ENCODE results near the gene B4GALNT4.
"Not testable (repeated sequence)": the region's sequence is repeated elsewhere in the genome, so short reads cannot be mapped to it uniquely, and the experiment has no call there.

Gene B4GALNT4

DNA sequence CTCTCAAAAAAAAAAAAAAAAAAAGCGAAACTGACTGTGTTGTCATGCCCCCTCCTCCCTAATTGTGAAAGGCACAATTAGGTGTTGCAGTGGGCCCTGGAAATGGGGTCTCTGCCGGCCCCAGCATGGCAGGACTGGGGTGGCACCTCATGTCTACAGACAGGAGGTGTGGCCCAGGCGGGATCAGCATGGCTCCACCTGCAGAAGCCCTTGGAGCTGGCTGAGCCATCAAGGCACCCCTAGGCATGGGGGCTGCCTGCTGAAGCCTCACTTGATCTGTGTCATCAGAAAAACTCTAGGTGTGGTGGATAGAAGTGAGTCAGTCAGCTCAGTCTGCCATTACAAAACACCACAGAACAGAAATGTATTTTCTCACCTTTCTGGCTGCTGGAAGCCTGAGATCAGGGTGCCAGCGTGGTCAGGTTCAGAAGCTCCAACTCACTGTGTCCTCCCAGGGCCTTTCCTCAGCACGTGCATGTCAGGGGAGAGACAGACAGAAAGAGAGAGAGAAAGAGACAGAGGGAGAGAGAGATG, 10.1 kb upstream of the B4GALNT4 start:
- peak; percentile 53 for DNase-seq

DNA sequence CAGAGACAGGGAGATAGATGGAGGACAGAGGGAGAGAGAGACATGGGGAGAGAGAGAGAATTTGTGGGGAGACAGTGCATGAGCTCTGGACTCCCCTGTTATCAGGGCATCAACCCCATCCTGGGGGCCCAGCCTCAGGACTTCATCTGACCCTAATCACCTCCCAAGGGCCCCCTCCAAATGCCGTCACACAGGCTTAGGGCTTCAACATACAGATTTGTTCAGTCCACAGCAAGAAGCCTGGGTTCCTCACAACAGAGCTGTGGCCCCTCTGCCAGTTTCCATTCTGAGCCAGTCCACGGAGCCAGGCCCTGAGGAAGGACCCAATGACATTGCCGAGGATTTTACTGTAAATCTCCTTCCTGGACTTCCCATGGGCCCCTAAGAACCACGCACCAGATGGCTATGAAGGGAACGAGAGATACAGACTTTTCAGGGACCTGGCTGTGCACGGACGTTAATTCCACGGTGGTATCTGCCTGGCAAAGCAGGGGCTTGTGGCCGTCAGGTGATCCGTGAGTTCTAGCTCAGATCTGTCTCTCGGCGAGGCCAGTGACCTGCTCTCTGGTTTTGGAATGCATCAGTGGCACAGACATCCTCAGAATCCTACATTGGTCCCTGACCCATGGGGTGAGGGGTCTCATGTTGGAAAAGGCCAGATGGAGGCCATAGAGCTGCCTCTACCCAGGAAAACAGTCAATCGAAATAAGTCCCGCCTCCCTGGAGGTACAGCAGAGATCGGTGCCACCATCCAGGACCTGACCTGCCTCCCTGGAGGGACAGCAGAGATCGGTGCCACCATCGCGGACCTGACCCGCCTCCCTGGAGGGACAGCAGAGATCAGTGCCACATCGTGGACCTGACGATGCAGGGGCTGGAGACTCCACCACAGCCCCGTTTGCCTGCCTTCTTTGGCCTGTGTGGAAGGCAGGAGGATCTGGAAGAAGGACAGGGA, 8.7 kb upstream of the B4GALNT4 start:
- no peak for DNase-seq

DNA sequence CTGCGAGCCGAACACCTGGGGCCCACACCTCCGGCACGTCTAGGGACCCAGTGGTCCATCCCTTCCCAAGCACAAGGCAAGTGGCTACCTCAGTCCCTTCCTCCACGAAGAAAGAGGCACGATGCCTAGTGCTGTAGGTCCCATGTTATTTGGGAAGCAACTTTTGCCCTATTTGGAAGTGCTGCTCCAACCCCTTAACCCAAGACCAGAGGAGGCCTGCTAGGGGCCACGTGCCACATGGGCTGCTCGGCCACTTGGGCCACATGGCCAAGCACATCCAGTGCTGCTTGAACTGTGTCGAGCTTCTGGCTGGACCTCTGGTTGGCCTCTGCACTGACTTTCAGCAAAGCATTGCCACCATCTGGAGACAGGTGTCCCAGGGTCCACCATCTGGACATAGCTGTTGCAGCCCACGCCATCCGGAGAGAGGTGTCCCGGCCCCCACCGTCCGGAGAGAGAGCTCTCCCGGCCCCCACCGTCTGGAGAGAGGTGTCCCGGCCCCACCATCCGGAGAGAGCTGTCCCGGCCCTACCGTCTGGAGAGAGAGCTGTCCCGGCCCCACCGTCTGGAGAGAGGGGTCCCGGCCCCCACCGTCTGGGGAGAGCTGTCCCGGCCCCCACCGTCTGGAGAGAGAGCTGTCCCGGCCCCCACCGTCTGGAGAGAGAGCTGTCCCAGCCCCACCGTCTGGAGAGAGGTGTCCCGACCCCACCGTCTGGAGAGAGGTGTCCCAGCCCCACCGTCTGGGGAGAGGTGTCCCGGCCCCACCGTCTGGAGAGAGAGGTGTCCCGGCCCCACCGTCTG, 6.5 kb upstream of the B4GALNT4 start:
- DNase-seq, result no peak

DNA sequence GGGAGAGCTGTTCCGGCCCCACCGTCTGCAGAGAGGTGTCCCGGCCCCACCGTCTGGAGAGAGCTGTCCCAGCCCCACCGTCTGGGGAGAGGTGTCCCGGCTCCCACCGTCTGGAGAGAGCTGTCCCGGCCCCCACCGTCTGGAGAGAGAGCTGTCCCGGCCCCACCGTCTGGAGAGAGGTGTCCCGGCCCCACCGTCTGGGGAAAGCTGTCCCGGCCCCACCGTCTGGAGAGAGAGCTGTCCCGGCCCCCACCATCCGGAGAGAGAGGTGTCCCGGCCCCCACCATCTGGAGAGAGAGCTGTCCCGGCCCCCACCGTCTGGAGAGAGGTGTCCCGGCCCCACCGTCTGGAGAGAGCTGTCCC, 5.9 kb upstream of the B4GALNT4 start:
- not testable (repeated sequence) for DNase-seq

DNA sequence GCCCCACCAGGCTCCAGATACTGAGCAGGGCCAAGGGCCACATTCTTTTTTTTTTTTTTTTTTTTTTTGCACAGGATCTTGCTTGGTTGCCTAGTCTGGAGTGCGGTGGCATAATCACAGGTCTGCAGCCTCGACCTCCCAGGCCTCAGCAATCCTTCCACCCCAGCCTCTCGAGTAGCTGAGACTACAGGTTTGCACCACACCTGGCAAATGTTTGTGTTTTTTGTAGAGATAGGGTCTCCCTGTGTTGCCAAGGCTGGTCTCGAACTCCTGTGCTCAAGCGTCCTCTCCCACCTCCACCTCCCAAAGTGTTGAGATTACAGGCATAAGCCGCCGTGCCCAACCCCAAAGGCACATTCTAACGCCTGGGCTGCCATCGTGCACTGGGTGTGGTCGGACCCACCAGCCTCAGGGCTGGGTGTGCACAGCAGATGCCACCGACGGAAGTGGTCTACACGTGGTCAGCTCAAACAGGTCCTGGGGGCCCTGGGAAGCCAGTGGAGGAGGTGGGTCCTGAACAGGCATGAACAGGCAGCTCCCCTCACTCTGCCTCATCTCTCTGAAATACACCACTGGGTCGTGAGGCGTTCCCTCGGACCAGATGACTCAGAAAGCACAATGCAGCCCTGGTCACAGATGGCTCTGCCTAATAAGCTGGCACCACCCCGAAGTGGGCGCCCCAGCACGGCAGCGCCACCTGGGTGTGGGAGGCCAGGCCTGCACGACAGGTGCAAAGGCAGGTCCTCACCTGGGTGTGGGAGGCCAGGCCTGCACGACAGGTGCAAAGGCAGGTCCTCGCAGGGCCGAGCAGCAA, 5.1 kb upstream of the B4GALNT4 start:
- DNase-seq, result peak; percentile 83

DNA sequence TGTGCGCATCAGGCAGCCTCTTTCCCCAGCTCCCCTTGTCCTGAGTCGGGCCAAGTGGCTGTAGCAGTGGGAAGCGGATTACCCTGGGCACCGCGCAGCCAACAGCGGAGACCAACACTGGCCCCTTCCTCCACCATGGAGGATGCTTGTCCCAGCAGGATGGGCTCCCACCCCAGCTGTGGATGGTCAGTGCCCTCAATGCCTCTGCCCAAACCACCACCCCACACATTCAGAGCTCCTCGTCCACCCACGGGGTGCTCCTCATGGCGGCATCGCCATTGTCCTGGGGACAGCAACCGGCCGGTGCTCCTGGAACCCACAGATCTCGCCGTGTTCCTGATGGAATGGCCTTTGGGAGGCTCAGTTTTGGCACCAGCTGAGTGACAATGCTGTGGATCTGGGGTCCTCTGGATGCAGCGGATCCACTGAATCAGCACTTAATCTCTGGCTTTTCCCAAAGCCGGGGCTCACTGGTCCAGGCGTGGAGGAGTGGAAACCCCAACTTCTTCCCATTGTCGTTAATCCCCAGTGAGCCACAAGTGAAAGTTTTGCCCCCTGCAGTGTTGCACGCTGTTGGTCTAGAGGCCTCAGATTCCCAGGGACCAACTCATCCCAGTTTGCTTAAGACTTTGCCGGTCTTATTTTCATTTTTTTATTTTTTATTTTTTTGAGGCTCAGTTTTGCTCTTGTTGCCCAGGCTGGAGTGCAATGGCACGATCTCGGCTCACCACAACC, 4.1 kb upstream of the B4GALNT4 start:
- DNase-seq, result no peak

DNA sequence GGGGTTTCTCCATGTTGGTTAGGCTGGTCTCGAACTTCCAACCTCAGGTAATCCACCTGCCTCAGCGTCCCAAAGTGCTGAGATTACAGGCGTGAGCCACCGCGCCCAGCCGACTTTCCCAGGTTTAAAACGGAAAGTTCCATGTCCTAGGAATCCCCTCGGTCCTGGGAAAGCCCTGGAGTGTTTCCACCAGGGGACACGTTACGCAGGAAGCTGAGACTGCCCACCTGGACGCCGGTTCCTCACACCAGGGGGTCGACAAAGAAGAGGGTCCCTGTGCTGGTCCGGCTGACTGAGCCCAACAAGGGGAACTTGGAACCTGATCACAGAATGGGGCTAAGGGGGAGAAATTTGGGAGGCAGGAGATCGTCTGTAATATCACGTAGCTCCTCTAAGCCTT, 3.5 kb upstream of the B4GALNT4 start:
- no peak for DNase-seq

DNA sequence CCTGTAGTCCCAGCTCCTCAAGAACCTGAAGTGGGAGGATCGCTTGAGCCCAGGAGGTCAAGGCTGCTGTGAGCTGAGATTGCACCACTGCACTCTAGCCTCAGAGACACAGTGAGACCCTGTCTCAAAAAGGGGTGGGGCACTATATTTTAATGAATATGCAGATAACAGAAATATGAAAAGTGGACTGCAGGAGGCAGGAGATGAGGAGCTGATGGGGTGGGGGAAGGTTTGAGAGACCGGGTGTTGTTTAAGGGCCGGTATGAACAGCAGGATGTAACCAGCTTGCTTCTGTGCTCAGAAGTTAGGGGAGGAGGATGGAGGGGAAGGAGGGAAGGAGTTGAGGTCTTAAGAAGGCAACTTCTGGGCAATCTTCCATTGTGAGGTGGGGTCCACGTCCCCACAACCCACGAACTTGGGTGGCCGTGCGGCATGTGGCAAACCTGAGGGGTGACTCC, 1.3 kb upstream of the B4GALNT4 start:
- DNase-seq, result no peak

DNA sequence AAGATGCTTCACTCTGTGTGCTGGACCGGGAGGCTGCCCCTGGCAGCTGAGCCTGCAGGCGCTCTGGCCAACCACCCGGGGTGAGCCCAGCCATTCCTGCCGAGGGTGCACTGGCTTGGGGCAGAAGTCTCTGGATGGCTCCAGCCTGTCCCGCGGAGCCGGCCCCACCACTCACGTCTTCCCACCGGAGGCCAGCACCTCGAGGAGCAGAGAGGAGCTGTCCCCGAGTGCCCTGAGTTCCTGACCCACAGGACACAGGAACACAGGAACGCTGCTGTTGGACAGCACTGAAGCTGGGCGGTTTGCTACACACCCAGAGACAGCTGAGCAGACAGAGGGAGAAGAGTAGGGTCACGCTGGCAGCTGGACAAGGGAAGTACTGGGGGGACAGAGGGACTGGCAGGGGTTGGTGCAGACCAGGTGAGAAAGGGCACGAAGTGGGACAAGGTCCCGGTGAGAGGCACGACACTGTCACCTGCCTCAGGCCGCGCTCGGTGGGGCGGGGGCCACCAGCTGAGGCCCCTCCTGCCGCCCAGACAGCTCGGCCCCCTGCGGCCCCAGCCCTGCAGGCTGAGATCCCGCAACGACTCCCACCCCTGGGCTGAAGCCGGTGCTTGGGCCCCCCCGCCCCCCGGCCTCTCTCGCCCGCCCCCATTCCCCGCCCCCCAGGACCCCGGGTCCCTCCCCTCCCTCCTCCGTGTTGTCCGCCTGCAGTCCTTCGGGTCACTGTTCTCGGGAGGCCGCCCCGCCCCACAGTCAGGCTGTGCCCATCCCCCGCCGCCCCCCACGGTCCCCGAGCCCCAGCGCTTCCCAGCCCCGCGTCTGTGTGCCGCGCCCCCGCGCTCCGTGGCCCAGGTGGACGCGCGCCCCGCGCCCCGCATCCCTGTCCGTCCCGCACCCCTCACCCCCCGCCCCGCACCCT, 624 bp upstream of the B4GALNT4 start:
- DNase-seq, result no peak

DNA sequence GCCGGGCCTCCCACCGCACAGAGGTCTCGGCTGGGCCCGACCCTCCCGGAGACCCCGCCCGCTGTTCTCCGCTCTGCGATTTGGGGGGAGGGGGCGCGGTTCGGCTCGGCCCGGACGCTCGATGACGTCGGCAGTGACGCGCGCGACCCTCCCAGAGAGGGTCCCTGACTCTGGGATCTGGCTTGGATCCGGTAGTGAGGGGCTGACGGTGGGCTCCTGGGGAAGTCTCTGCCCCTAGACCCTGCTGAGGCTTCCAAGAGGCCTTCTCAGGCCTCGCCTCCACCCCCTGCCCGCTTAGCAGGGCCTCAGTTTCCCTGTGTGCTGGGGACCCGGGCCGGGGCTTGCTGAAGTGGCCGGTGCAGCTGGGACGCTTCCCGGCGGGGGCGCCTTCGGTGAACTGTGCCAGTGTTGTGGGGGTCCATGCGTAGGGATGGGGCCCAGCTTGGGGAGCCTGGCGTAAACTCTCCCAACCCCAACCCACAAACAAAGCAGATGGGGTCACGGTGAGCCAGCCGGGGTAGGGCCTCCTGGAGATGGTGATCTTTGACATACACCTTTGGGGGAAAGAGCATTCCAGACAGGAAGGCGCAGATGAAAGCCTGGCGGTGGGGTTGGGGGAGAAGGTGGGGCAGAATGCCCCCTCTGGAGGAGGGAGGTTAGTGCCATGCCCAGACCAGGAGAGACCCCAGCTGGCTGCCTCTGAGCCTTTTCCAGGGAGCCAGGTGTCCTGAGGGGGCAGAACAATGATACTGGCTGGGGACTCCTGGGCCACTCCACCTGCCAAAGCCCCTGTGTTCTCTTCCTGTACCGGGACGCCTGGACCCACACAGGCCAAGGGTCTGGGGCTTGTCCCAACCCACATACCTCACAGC, 1.0 kb downstream of the B4GALNT4 start:
- DNase-seq, result no peak

DNA sequence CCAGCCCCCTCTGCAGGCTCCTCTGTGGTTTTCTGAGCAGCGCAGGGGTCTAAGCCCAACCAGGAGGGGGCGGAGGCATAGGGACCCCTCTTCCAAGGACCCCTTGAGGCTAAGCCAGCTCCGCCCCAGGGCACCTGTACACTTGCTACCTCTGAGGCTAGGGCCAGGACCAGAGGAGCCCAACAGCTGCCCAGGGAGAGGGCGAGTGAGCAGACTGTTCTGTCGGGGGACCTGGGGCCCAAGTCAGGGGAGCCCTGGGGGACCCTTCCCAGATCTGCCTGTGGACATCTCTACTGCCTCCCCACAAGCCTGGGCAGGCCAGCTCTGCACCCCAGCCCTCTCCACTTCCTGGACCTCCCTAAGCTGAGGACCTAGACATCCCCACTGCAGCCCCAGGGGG, 1.8 kb downstream of the B4GALNT4 start:
- no peak for DNase-seq

DNA sequence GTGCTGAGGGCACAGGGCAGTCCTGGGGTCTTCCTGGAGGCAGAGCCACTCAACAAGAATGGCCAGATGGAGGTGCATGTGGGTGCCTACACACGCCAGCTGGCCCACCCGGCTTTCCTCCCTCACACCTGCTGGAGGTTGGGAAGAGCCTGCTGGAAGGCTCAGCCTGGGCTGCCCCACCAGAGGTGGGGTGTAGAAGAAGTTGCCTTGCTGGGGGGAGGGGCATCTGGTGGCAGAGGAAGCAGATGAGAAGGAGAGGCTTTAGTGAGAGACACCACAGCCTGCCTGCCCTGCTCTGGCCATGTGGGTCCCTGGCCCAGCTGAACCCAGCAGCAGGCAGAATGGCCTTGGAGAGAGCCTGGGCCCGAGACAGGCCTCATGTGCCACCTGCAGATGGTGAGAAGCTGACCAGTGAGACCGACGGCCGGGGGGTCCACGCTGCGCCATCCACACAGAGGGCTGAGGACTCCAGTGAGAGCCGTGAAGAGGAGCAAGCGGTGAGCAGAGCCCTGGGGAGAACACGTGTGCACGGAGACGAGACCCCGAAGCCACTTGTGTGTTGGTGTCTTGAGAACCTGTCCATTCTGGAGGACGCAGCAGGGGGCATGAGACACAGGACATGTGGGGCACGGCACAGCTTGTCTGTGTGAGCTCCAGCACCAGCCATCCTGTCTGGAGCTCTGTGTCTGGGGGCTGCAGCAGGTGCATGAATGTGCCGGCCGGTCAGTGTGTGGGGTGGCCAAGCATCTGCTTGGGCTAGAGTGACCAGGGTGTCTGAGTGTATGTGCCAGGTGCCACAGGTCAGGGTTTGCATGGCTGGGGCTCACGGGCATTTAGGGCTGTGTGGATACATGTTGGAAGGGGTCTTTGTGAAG, 2.7 kb downstream of the B4GALNT4 start:
- no peak for DNase-seq

DNA sequence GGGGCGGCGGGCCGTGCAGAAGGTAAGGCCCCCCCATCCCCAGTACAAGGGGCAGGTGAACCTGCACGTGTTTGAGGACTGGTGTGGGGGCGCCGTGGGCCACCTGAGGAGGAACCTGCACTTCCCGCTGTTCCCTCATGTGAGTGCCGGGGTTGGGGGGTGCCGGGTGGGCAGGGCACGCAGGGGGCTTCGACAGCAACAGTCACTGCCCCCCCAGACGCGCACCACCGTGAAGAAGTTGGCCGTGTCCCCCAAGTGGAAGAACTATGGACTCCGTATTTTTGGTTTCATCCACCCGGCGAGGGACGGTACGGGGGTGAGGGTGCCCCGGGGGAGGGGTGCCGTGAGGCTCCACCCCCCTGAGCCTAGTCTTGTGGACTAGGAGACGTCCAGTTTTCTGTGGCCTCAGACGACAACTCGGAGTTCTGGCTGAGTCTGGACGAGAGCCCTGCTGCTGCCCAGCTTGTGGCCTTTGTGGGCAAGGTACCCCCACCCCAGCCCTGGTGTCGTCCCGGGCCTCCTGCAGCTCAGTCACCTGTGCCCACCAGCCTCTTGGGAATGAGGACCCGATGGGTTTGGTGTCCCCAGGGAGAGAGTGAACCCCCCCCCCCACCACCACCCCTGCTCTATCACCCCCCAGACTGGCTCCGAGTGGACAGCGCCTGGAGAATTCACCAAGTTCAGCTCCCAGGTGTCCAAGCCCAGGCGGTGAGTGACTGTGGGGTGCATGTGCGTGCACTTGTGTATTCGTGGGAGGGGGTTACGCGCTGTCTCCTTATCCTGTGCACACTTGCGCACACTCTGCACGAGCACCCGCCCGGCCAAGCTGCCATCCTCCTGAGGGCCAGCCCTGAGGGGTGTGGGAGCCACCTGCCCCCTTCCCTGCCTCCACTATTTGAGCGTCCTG, 3.8 kb downstream of the B4GALNT4 start:
- DNase-seq, result no peak

DNA sequence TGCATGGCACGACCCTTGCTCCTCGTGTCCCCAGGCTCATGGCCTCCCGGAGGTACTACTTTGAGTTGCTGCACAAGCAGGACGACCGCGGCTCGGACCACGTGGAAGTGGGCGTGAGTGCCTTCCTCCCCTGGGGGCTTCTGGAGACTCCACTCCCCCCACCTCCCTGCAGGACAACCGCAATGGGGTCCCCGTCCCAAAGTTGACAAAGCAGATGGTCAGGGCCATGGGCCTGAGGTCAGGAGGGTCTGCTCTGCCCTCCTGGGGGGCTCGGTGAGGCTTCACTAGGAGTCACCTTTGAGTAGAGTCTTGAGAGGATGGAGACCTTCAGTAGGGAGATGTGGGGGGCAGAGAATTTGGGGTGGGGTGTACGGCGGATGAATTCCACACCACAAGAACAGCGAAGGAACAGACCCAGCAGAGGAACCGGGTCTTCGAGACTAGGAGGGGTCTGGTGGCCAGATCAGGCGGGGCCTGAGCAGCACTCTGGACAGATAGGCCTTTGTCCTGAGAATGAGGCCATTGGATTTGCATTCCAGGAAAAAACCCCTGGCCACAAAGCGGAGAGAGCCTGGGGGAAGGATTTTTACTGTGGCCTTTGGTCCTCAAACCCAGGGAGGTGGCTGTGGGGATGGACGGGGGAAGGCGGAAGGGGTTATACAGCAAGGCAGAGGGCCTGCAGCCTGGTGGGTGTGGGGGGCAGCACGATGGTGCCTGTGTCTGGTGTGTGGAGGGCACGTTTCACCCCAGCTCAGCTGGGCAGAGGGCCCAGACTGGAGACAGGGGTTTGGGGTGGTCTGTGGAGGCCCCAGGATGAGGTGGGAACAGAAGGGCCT, 4.6 kb downstream of the B4GALNT4 start:
- DNase-seq, result no peak

DNA sequence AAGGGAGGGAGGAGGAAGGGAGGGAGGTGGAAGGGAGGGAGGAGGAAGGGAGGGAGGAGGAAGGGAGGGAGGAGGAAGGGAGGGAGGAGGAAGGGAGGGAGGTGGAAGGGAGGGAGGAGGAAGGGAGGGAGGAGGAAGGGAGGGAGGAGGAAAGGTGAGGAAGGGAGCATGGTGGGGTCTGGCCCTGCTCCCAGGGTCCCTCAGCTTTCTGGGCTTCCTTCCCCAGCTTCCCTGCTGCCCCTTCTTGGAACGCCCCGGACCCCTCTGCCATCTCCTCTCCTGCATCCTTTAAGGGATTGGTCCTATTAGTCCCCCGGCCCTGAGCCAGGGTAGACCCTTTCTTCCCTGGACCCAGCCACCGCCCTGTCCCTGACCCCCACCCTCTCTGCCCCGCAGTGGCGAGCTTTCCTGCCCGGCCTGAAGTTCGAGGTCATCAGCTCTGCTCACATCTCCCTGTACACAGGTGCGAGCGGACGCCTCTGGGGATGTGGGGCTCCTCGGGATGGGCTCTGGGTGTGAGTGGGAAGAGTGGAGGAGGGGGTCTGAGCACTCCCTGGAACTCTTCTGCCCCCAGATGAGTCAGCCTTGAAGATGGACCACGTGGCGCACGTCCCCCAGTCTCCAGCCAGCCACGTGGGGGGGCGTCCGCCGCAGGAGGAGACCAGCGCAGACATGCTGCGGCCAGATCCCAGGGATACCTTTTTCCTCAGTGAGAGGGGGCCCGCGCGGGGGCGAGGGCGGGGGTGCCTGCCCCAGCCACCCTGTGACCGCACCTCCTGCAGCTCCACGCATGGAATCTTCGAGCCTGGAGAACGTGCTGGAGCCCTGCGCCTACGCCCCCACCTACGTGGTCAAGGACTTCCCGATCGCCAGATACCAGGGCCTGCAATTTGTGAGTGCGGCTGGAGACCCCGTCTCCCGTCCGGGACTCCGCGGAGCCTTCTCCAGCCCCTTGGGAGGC, 6.0 kb downstream of the B4GALNT4 start:
- DNase-seq, result no peak
